ENCODE measurements around the gene VEGFC.

The VEGFC gene

GRCh38 chr4:176708771-176709311 is 83.9 kb downstream of the VEGFC start:
- DNase-seq (ENCODE audit: low spot score in 2 of 2) (no peak), ATAC-seq (replicated peaks; ENCODE audit: extremely low read depth, poor library complexity, severe bottlenecking) (no peak)
- no peaks in the 10 kb centered on the region for H3K36me3 Mint-ChIP-seq (ENCODE audit: insufficient read depth)
- H3K4me1 Mint-ChIP-seq = no peaks in the 10 kb centered on the region
- peaks cover 12% of the 10 kb centered on the region for H3K9me3 Mint-ChIP-seq
- H3K4me3 Mint-ChIP-seq = no peak overlapping the region
- no peaks in the 10 kb centered on the region for H3K27me3 Mint-ChIP-seq
- no peak overlapping the region for H3K27ac Mint-ChIP-seq (ENCODE audit: low read depth)

GRCh38 chr4:176690716-176691115 is 102.0 kb downstream of the VEGFC start:
- H3K4me1 Mint-ChIP-seq = no peaks in the 10 kb centered on the region
- H3K9me3 Mint-ChIP-seq = peaks cover 9% of the 10 kb centered on the region
- no peak for ATAC-seq (replicated peaks; ENCODE audit: extremely low read depth, poor library complexity, severe bottlenecking)
- H3K36me3 Mint-ChIP-seq (ENCODE audit: insufficient read depth) = no peaks in the 10 kb centered on the region
- H3K4me3 Mint-ChIP-seq = no peak overlapping the region
- DNase-seq (ENCODE audit: low spot score in 2 of 2) = no peak
- no peaks in the 10 kb centered on the region for H3K27me3 Mint-ChIP-seq
- no peak overlapping the region for H3K27ac Mint-ChIP-seq (ENCODE audit: low read depth)

- ATAC-seq (replicated peaks; ENCODE audit: extremely low read depth, poor library complexity, severe bottlenecking) (no peak), DNase-seq (ENCODE audit: low spot score in 2 of 2) (no peak)
- no peaks in the 10 kb centered on the region for H3K4me1 Mint-ChIP-seq
- no peak overlapping the region for H3K27ac Mint-ChIP-seq (ENCODE audit: low read depth)
- peaks cover 11% of the 10 kb centered on the region for H3K9me3 Mint-ChIP-seq
- H3K4me3 Mint-ChIP-seq = no peak overlapping the region
- no peaks in the 10 kb centered on the region for H3K27me3 Mint-ChIP-seq
- no peaks in the 10 kb centered on the region for H3K36me3 Mint-ChIP-seq (ENCODE audit: insufficient read depth)
Observed at GRCh38 chr4:176680668-176681180, 112.0 kb downstream of the VEGFC start.

- no peak overlapping the region for H3K4me3 Mint-ChIP-seq
- H3K4me1 Mint-ChIP-seq = no peaks in the 10 kb centered on the region
- H3K36me3 Mint-ChIP-seq (ENCODE audit: insufficient read depth) = no peaks in the 10 kb centered on the region
- no peaks in the 10 kb centered on the region for H3K27me3 Mint-ChIP-seq
- ATAC-seq (replicated peaks; ENCODE audit: extremely low read depth, poor library complexity, severe bottlenecking) (no peak), DNase-seq (ENCODE audit: low spot score in 2 of 2) (no peak)
- H3K9me3 Mint-ChIP-seq = peaks cover 10% of the 10 kb centered on the region
- H3K27ac Mint-ChIP-seq (ENCODE audit: low read depth) = no peak overlapping the region
Observed at GRCh38 chr4:176676901-176677300, 115.8 kb downstream of the VEGFC start.

- Mint-ChIP-seq H3K9me3 (peaks cover 10% of the 10 kb centered on the region), H3K27ac (ENCODE audit: low read depth) (no peak overlapping the region), H3K4me3 (no peak overlapping the region), H3K4me1 (no peaks in the 10 kb centered on the region), H3K27me3 (no peaks in the 10 kb centered on the region), H3K36me3 (ENCODE audit: insufficient read depth) (no peaks in the 10 kb centered on the region)
- DNase-seq (ENCODE audit: low spot score in 2 of 2) (no peak), ATAC-seq (replicated peaks; ENCODE audit: extremely low read depth, poor library complexity, severe bottlenecking) (no peak)
Observed at GRCh38 chr4:176675810-176676209, 116.9 kb downstream of the VEGFC start.

GRCh38 chr4:176671532-176671931 is 121.2 kb downstream of the VEGFC start:
- Mint-ChIP-seq H3K9me3 (peaks cover 3% of the 10 kb centered on the region), H3K27me3 (no peaks in the 10 kb centered on the region), H3K36me3 (ENCODE audit: insufficient read depth) (no peaks in the 10 kb centered on the region), H3K4me1 (no peaks in the 10 kb centered on the region), H3K4me3 (no peak overlapping the region), H3K27ac (ENCODE audit: low read depth) (no peak overlapping the region)
- DNase-seq (ENCODE audit: low spot score in 2 of 2) (no peak), ATAC-seq (replicated peaks; ENCODE audit: extremely low read depth, poor library complexity, severe bottlenecking) (no peak)

- no peak overlapping the region for H3K4me3 Mint-ChIP-seq
- no peaks in the 10 kb centered on the region for H3K27me3 Mint-ChIP-seq
- no peak for DNase-seq (ENCODE audit: low spot score in 2 of 2)
Observed at GRCh38 chr4:176668324-176668723, 124.4 kb downstream of the VEGFC start.

GRCh38 chr4:176664964-176665363 is 127.8 kb downstream of the VEGFC start:
- no peak overlapping the region for H3K4me3 Mint-ChIP-seq
- no peak for DNase-seq (ENCODE audit: low spot score in 2 of 2)
- peaks cover 3% of the 10 kb centered on the region for H3K9me3 Mint-ChIP-seq
- ATAC-seq (replicated peaks; ENCODE audit: extremely low read depth, poor library complexity, severe bottlenecking) = no peak
- no peaks in the 10 kb centered on the region for H3K4me1 Mint-ChIP-seq
- H3K27me3 Mint-ChIP-seq = no peaks in the 10 kb centered on the region
- no peak overlapping the region for H3K27ac Mint-ChIP-seq (ENCODE audit: low read depth)
- H3K36me3 Mint-ChIP-seq (ENCODE audit: insufficient read depth) = no peaks in the 10 kb centered on the region

More at GRCh38 chr4:176668324-176668723, 124.4 kb downstream of the VEGFC start:
- no peak for ATAC-seq (replicated peaks; ENCODE audit: extremely low read depth, poor library complexity, severe bottlenecking)
- H3K36me3 Mint-ChIP-seq (ENCODE audit: insufficient read depth) = no peaks in the 10 kb centered on the region
- no peaks in the 10 kb centered on the region for H3K4me1 Mint-ChIP-seq
- H3K9me3 Mint-ChIP-seq = peaks cover 3% of the 10 kb centered on the region
- no peak overlapping the region for H3K27ac Mint-ChIP-seq (ENCODE audit: low read depth)

GRCh38 chr4:176660561-176660960 is 132.2 kb downstream of the VEGFC start:
- DNase-seq (ENCODE audit: low spot score in 2 of 2) = no peak
- no peak for ATAC-seq (replicated peaks; ENCODE audit: extremely low read depth, poor library complexity, severe bottlenecking)
- Mint-ChIP-seq H3K27ac (ENCODE audit: low read depth) (no peak overlapping the region), H3K27me3 (no peaks in the 10 kb centered on the region), H3K9me3 (peaks cover 6% of the 10 kb centered on the region), H3K4me3 (no peak overlapping the region), H3K4me1 (no peaks in the 10 kb centered on the region), H3K36me3 (ENCODE audit: insufficient read depth) (no peaks in the 10 kb centered on the region)

GRCh38 chr4:176656108-176656507 is 136.6 kb downstream of the VEGFC start:
- Mint-ChIP-seq H3K9me3 (peaks cover 6% of the 10 kb centered on the region), H3K4me1 (no peaks in the 10 kb centered on the region), H3K27me3 (no peaks in the 10 kb centered on the region), H3K4me3 (no peak overlapping the region), H3K36me3 (ENCODE audit: insufficient read depth) (no peaks in the 10 kb centered on the region), H3K27ac (ENCODE audit: low read depth) (no peak overlapping the region)
- DNase-seq (ENCODE audit: low spot score in 2 of 2) (no peak), ATAC-seq (replicated peaks; ENCODE audit: extremely low read depth, poor library complexity, severe bottlenecking) (no peak)

GRCh38 chr4:176654565-176655216 is 138.0 kb downstream of the VEGFC start:
- no peak overlapping the region for H3K4me3 Mint-ChIP-seq
- no peaks in the 10 kb centered on the region for H3K36me3 Mint-ChIP-seq (ENCODE audit: insufficient read depth)
- ATAC-seq (replicated peaks; ENCODE audit: extremely low read depth, poor library complexity, severe bottlenecking) = no peak
- no peak overlapping the region for H3K27ac Mint-ChIP-seq (ENCODE audit: low read depth)
- no peaks in the 10 kb centered on the region for H3K27me3 Mint-ChIP-seq
- H3K9me3 Mint-ChIP-seq = peaks cover 10% of the 10 kb centered on the region
- no peak for DNase-seq (ENCODE audit: low spot score in 2 of 2)
- H3K4me1 Mint-ChIP-seq = no peaks in the 10 kb centered on the region

GRCh38 chr4:176653401-176654220 is 139.1 kb downstream of the VEGFC start:
- H3K4me3 Mint-ChIP-seq = no peak overlapping the region
- H3K36me3 Mint-ChIP-seq (ENCODE audit: insufficient read depth) = no peaks in the 10 kb centered on the region
- DNase-seq (ENCODE audit: low spot score in 2 of 2) = no peak
- H3K9me3 Mint-ChIP-seq = peaks cover 10% of the 10 kb centered on the region
- no peaks in the 10 kb centered on the region for H3K4me1 Mint-ChIP-seq
- ATAC-seq (replicated peaks; ENCODE audit: extremely low read depth, poor library complexity, severe bottlenecking) = no peak
- no peaks in the 10 kb centered on the region for H3K27me3 Mint-ChIP-seq
- no peak overlapping the region for H3K27ac Mint-ChIP-seq (ENCODE audit: low read depth)

- Mint-ChIP-seq H3K4me1 (no peaks in the 10 kb centered on the region), H3K4me3 (no peak overlapping the region), H3K36me3 (ENCODE audit: insufficient read depth) (no peaks in the 10 kb centered on the region), H3K27me3 (no peaks in the 10 kb centered on the region), H3K27ac (ENCODE audit: low read depth) (no peak overlapping the region), H3K9me3 (peaks cover 4% of the 10 kb centered on the region)
- ATAC-seq (replicated peaks; ENCODE audit: extremely low read depth, poor library complexity, severe bottlenecking) = no peak
- DNase-seq (ENCODE audit: low spot score in 2 of 2) = no peak
Observed at GRCh38 chr4:176646311-176646710, 146.4 kb downstream of the VEGFC start.
